Naive thymus-derived CD4-positive, alpha-beta T cell (primary cell): ENCODE data around the gene TEPSIN. TPM values are rescaled to one million over a fixed set of nuclear protein-coding genes. Genes with fewer than 3 reads are reported as not detected.
A peak's percentile ranks its signal among the peaks of the same experiment; 100 is the strongest.

Experiments used
- ATAC-seq: fragments of 150-1000 bp; cut with Tn5 transposase; 2 replicates; pipeline ENCODE4 v1.10.0; 2021; ENCODE audit warnings: mild to moderate bottlenecking, moderate library complexity
- CTCF ChIA-PET: fragments of 350-600 bp; sonication (Branson Sonifier 250); formaldehyde crosslinking; loops from one replicate; lab custom pipeline; 2021; ENCODE audit warnings: antibody characterized with exemption; lab: Charles Lee
- POLR2A ChIA-PET: fragments of 350-600 bp; sonication (Branson Sonifier 250); formaldehyde crosslinking; loops from one replicate; lab custom pipeline; 2021; ENCODE audit warnings: antibody characterized with exemption, inconsistent platforms; lab: Charles Lee
- DNase-seq, 9 donors: peaks; one replicate each; pipeline versions ENCODE4 v3.0.0 to v3.0.0-alpha.2; 2020 to 2022; ENCODE audit warnings: mixed read lengths in 1 of 9
- H3K27ac ChIP-seq: one replicate; pipeline ENCODE4 v1.7.0; 2013; ENCODE audit warnings: mild to moderate bottlenecking, low read depth, low read length, moderate library complexity
- H3K27me3 ChIP-seq, 2 donors: one replicate each; pipeline ENCODE4 v1.7.0; 2013; ENCODE audit warnings: low read length in 2 of 2, mild to moderate bottlenecking in 2 of 2, moderate library complexity in 2 of 2; ENCODE audit not compliant: control insufficient read depth in 2 of 2, insufficient read depth in 2 of 2
- H3K36me3 ChIP-seq, 3 experiments: 1 replicate in 2 of 3; 2 replicates in 1 of 3; pipeline ENCODE4 v1.7.0; 2013; ENCODE audit warnings: low read length in 3 of 3, mild to moderate bottlenecking in 3 of 3, moderate library complexity in 1 of 3; ENCODE audit not compliant: insufficient read depth in 3 of 3, control insufficient read depth in 2 of 3
- H3K4me1 ChIP-seq, 2 donors: one replicate each; pipeline ENCODE4 v1.7.0; 2013; ENCODE audit warnings: low read length in 2 of 2, mild to moderate bottlenecking in 2 of 2, moderate library complexity in 1 of 2; ENCODE audit not compliant: control insufficient read depth in 2 of 2, insufficient read depth in 2 of 2
- H3K4me3 ChIP-seq: 2 replicates; pipeline ENCODE4 v1.7.0; 2013; ENCODE audit warnings: mild to moderate bottlenecking, low read length
- H3K9me3 ChIP-seq, 3 experiments: 1 replicate in 2 of 3; 2 replicates in 1 of 3; pipeline ENCODE4 v1.7.0; 2013; ENCODE audit warnings: low read length in 3 of 3; ENCODE audit not compliant: control insufficient read depth in 2 of 3
- H3K27ac Mint-ChIP-seq, 9 donors: one replicate each; pipeline ENCODE4 v1.8.0; 2020 to 2022; ENCODE audit warnings: mixed read lengths in 9 of 9, mild to moderate bottlenecking in 8 of 9, moderate library complexity in 5 of 9, inconsistent platforms in 2 of 9
- H3K27me3 Mint-ChIP-seq, 5 donors: one replicate each; pipeline ENCODE4 v1.8.0; 2021 to 2022; ENCODE audit warnings: mixed read lengths in 5 of 5, mild to moderate bottlenecking in 1 of 5
- H3K36me3 Mint-ChIP-seq, 5 donors: one replicate each; pipeline ENCODE4 v1.8.0; 2020 to 2022; ENCODE audit warnings: mixed read lengths in 5 of 5, mild to moderate bottlenecking in 3 of 5, inconsistent platforms in 1 of 5
- H3K4me1 Mint-ChIP-seq, 7 donors: one replicate each; pipeline ENCODE4 v1.8.0; 2020 to 2022; ENCODE audit warnings: mixed read lengths in 7 of 7, mild to moderate bottlenecking in 3 of 7, inconsistent platforms in 1 of 7
- H3K4me3 Mint-ChIP-seq, 10 donors: one replicate each; pipeline ENCODE4 v1.8.0; 2020 to 2022; ENCODE audit warnings: mild to moderate bottlenecking in 10 of 10, mixed read lengths in 10 of 10, moderate library complexity in 6 of 10, inconsistent platforms in 2 of 10
- H3K9me3 Mint-ChIP-seq, 11 donors: one replicate each; pipeline ENCODE4 v1.8.0; 2020 to 2022; ENCODE audit warnings: mixed read lengths in 11 of 11, mild to moderate bottlenecking in 4 of 11, inconsistent platforms in 1 of 11, moderate library complexity in 1 of 11
- intact Hi-C, 2 donors: fragments of 100-400 bp; cut with micrococcal nuclease; formaldehyde crosslinking; loops; one replicate each; pipeline ENCODE4 v1.15.1; 2023
- polyA plus RNA-seq, 2 donors: library from polyadenylated mRNA; unstranded; fragments of 300-500 nt; fragmentation: Illumina TruSeq; gene quantifications; one replicate each; pipeline ENCODE4 v1.2.3, GENCODE V29; 2021
- total RNA-seq, 6 experiments: library from RNA in 5 of 6; stranded (reverse) in 5 of 6; gene quantifications; 1 replicate in 5 of 6; 2 replicates in 1 of 6; pipeline ENCODE4 v1.2.3 and lab custom pipeline; 2021 to 2026

Gene TEPSIN
- total and polyA plus RNA-seq, 7 experiments from 2014 or later = 3.2 to 115 (median 87.9) TPM

DNA sequence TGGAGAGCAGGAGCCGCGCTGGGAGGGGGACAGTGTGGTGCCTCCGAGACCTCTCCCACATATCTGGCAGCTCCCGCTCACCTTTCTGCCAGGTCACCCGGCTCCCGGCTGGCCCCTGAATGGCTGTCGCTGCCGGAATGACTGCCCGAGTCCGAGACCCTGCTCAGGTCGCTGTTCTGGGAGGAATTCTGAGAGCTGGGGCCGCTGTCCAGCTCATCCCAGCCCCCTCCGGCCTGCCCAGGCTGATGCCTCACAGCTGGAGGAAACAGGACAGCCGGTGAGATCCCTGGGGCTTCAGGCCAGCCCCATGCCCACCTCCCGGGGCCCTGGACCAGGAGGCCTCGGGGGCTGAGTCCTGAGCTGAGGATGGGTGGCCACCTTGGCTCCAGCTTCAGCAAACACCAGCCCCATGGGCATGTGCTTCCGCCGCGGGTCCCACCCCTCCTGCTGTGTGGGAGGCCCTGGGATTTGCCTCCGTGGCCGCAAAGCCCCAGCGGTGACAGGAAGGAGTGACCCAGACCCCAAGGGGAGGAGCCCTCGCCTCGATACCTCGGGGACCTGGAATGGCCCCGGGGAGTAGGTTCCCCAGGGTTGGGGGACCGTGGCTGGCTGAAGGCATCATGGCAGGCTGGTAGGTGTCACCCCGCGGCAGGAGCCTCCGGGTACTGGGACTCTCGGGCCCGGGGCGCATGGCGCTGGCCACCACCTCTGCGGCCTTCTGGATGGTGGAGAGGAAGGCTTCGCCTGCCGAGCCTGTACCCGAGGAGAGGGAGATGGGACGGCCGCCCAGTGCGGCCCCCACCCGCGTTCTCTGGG is 6.9 kb downstream of the TEPSIN start:
- H3K4me1 ChIP-seq = no peaks in the 10 kb centered on the region
- Mint-ChIP-seq H3K36me3 (peaks cover 9 to 21% (median 14%) of the 10 kb centered on the region in 5 donors), H3K4me3 (no peak overlapping the region), H3K9me3 (no peaks in the 10 kb centered on the region), H3K4me1 (peaks cover 10 to 29% (median 18%) of the 10 kb centered on the region in 7 donors), H3K27me3 (no peaks in the 10 kb centered on the region), H3K27ac (no peak overlapping the region)
- no peak for ATAC-seq
- H3K27me3 ChIP-seq = no peaks in the 10 kb centered on the region
- peaks cover 0 to 58% (median 4%) of the 10 kb centered on the region in 3 experiments for H3K36me3 ChIP-seq
- no peaks in the 10 kb centered on the region for H3K9me3 ChIP-seq
- H3K27ac ChIP-seq = no peak overlapping the region
- intact Hi-C loops = no loop called here
- H3K4me3 ChIP-seq = no peak overlapping the region
- no peak for DNase-seq
- CTCF ChIA-PET = no interaction called here
- POLR2A ChIA-PET = no interaction called here

DNA sequence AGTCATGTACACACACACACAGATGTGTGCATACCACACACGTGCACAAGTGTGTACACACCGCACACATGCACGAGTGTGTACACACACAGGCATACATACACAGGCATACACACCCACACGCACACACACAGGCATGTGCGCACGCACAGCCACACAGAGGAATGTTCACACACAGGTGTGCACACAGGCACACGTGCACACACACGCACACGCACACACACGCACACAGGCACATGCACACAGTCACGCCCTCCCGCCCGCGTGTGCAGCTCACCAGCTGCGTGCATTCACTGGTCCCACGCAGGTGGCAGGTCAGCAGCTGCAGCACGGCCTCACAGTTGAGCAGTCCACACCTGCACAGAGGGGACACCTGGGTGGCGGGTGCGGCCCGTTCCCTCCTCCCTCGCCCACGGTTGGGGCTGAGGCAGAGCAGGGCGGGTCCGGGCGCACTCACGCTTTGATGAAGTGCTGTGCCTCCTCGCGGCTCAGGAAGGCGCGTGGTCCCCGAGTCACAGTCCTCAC is 7.7 kb downstream of the TEPSIN start:
- Histone ChIP-seq H3K9me3 (no peaks in the 10 kb centered on the region), H3K27ac (no peak overlapping the region), H3K4me3 (no peak overlapping the region), H3K36me3 (peaks cover 0 to 58% (median 4%) of the 10 kb centered on the region in 3 experiments), H3K4me1 (no peaks in the 10 kb centered on the region), H3K27me3 (no peaks in the 10 kb centered on the region)
- Mint-ChIP-seq H3K36me3 (peaks cover 9 to 21% (median 14%) of the 10 kb centered on the region in 5 donors), H3K27ac (peak overlapping the region in 2 of 9 donors; percentile 29 to 72), H3K9me3 (no peaks in the 10 kb centered on the region), H3K4me3 (no peak overlapping the region), H3K4me1 (peaks cover 9 to 25% (median 18%) of the 10 kb centered on the region in 7 donors), H3K27me3 (no peaks in the 10 kb centered on the region)
- intact Hi-C loops = no loop called here
- ChIA-PET POLR2A (no interaction called here), CTCF (no interaction called here)
- DNase-seq = no peak
- ATAC-seq = no peak

DNA sequence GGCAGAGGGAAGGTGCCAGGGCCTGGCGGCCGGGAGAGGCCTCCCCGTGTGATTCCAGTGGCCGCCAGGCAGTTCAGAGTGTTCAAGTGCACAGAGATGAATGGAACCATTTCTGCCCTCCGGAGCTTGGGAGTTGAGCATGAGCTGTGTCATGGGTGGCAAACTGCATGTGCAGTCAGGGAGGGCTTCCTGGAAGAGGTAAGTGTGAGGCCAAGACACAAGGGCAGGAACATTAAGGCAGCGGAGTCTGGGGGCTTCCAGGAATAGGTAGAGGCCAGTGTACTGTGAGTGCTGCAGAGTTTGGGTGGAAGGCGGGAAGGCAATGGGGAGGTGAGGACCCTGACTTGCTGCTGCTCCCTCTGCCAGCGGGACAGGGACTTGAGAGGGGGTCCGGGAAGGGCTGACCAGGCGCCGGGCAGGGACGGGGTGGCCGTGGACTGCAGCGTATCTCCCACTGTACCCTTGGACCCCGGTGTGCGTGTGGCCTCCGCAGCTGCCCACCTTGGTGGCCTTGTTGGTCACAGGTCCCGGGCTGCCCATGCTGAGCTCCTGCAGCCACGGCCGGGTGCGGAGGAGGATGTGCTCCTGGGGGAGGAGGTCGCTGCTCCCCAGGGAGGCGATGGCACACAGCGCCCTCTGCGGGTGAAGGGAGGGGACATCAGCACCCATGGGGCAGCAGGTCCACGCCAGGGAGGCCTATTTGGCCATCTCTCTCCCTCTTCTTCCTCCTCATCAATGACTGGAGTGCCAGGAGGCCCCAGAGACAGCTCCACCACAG is 8.6 kb downstream of the TEPSIN start:
- Histone ChIP-seq H3K27me3 (no peaks in the 10 kb centered on the region), H3K27ac (no peak overlapping the region), H3K4me3 (no peak overlapping the region), H3K4me1 (no peaks in the 10 kb centered on the region), H3K36me3 (peaks cover 0 to 52% (median 4%) of the 10 kb centered on the region in 3 experiments), H3K9me3 (no peaks in the 10 kb centered on the region)
- Mint-ChIP-seq H3K27me3 (peaks cover 0 to 5% (median 0%) of the 10 kb centered on the region in 5 donors), H3K27ac (no peak overlapping the region), H3K4me1 (peaks cover 8 to 28% (median 16%) of the 10 kb centered on the region in 7 donors), H3K4me3 (no peak overlapping the region), H3K36me3 (peaks cover 9 to 21% (median 14%) of the 10 kb centered on the region in 5 donors), H3K9me3 (no peaks in the 10 kb centered on the region)
- ATAC-seq = no peak
- no peak for DNase-seq
- POLR2A ChIA-PET = no interaction called here
- intact Hi-C loops = no loop called here
- CTCF ChIA-PET = no interaction called here

DNA sequence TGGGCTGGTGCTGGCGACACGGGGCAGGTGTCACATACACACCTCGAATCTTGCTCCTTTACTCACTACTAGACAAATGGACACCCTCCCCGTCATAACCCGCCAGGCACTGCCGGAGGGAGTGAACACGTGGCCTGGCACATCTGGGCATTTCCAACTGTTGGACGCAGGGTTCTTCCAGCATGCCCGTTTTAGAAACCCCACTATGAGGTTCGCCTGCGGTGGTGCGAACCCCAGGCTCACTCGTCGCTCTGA is 9.3 kb downstream of the TEPSIN start:
- Mint-ChIP-seq H3K9me3 (no peaks in the 10 kb centered on the region), H3K27me3 (peaks cover 0 to 5% (median 0%) of the 10 kb centered on the region in 5 donors), H3K27ac (no peak overlapping the region), H3K36me3 (peaks cover 9 to 21% (median 14%) of the 10 kb centered on the region in 5 donors), H3K4me3 (no peak overlapping the region), H3K4me1 (peaks cover 4 to 23% (median 10%) of the 10 kb centered on the region in 7 donors)
- H3K9me3 ChIP-seq = no peaks in the 10 kb centered on the region
- no peaks in the 10 kb centered on the region for H3K4me1 ChIP-seq
- ATAC-seq = no peak
- intact Hi-C loops = loop anchor here in 1 of 2 donors (10.0 kb wide), 2 partner anchors 965 to 1085 kb away; partner anchors contain the start of genes EIF4A3 and RNF213
- no peak overlapping the region for H3K4me3 ChIP-seq
- no peak overlapping the region for H3K27ac ChIP-seq
- no peaks in the 10 kb centered on the region for H3K27me3 ChIP-seq
- ChIA-PET CTCF (no interaction called here), POLR2A (no interaction called here)
- DNase-seq = no peak
- peaks cover 0 to 52% (median 4%) of the 10 kb centered on the region in 3 experiments for H3K36me3 ChIP-seq

DNA sequence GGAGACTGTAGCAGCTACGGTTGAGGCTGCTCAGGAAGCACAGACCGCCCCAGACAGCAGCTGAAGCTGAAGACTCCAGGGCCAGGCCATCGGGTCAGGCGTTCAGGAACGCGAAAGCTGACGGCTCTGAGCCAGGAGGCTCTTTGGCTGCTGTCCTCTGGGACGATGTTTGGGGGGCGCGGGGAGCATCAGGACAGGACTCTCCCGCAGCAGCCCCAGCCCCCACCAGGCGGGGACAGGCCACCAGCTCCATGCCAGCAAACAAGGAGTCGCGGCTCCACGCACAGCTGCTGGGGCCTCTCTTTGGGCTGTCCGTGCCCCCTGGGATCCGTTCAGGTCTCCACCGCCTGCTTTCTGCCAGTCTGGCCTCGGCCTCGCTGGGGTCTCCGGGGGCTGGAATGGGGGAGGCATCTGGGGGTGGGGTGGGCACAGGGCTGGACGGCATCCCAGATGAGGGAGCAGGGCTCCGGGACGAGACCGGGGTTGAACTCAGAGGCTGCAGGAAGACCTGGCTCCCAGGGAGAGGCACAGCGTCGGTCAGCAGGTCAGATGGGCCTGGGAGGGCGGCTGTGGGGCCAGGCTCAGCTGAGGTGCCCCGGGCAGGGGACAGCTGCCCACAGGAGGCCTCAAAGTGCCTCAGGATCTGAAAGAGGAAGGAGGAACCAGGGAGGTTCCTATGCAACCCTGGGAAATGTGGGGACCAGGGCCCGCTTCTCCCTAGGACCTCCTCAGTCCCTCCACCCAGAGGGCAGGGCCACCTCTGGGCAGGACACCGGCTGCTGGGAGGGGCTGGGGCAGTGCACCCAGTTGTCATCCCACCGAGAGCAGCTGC is 9.8 kb downstream of the TEPSIN start:
- H3K36me3 Mint-ChIP-seq = peaks cover 9 to 21% (median 14%) of the 10 kb centered on the region in 5 donors
- H3K27me3 Mint-ChIP-seq = peaks cover 0 to 5% (median 0%) of the 10 kb centered on the region in 5 donors
- Histone ChIP-seq H3K27me3 (no peaks in the 10 kb centered on the region), H3K36me3 (peaks cover 0 to 49% (median 4%) of the 10 kb centered on the region in 3 experiments), H3K27ac (no peak overlapping the region), H3K4me3 (no peak overlapping the region), H3K9me3 (no peaks in the 10 kb centered on the region), H3K4me1 (no peaks in the 10 kb centered on the region)
- H3K27ac Mint-ChIP-seq = no peak overlapping the region
- H3K4me3 Mint-ChIP-seq = no peak overlapping the region
- DNase-seq (no peak), ATAC-seq (peak; percentile 25)
- intact Hi-C loops = loop anchor here in 1 of 2 donors (10.0 kb wide), 2 partner anchors 964 to 1084 kb away; partner anchors contain the start of genes EIF4A3 and RNF213
- peaks cover 4 to 22% (median 9%) of the 10 kb centered on the region in 7 donors for H3K4me1 Mint-ChIP-seq
- ChIA-PET POLR2A (no interaction called here), CTCF (no interaction called here)
- no peaks in the 10 kb centered on the region for H3K9me3 Mint-ChIP-seq

DNA sequence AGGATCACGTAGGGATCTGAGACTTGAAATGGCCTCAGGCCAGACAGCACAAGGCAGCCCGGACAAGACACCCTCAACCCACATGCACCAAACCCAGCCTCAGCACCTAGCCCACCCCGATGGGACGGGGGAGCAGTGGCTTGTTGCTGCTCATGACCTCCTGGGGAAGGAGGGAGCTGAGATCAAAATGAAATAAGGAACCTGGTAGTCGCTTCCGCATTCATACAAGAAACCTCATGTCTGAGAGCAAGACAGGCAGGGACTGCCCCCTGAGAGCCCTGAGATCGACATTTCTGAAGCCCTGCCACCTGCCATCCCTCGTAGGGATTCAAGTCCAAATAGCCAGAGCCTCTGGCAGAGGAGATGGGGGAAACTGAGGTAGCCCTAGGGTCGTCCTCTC is 10.4 kb downstream of the TEPSIN start:
- H3K4me1 ChIP-seq = peaks cover 3 to 4% of the 10 kb centered on the region in 2 donors
- no peaks in the 10 kb centered on the region for H3K9me3 ChIP-seq
- Mint-ChIP-seq H3K9me3 (no peaks in the 10 kb centered on the region), H3K27me3 (peaks cover 0 to 8% (median 0%) of the 10 kb centered on the region in 5 donors), H3K4me1 (peaks cover 10 to 28% (median 15%) of the 10 kb centered on the region in 7 donors), H3K36me3 (peaks cover 9 to 21% (median 14%) of the 10 kb centered on the region in 5 donors), H3K27ac (no peak overlapping the region), H3K4me3 (no peak overlapping the region)
- H3K27me3 ChIP-seq = no peaks in the 10 kb centered on the region
- CTCF ChIA-PET = no interaction called here
- H3K27ac ChIP-seq = no peak overlapping the region
- intact Hi-C loops = loop anchor here in 1 of 2 donors (10.0 kb wide), 2 partner anchors 964 to 1084 kb away; partner anchors contain the start of genes EIF4A3 and RNF213
- H3K4me3 ChIP-seq = no peak overlapping the region
- no peak for DNase-seq
- POLR2A ChIA-PET = no interaction called here
- ATAC-seq = peak; percentile 51
- H3K36me3 ChIP-seq = peaks cover 0 to 43% (median 4%) of the 10 kb centered on the region in 3 experiments
